Progenitor cell of endocrine pancreas (in vitro differentiated cells): ENCODE measurements around the gene RELL1. TPM values are rescaled to one million over a fixed set of nuclear protein-coding genes. Genes with fewer than 3 reads are reported as not detected.
"Not testable (repeated sequence)": the region's sequence is repeated elsewhere in the genome, so short reads cannot be mapped to it uniquely, and the experiment has no call there.

Experiments
- DNase-seq: peaks from one replicate; pipeline ENCODE4 v3.0.0; 2021; ENCODE audit warnings: low spot score; ENCODE audit not compliant: unreplicated experiment
- H3K27ac Mint-ChIP-seq: 2 replicates; pipeline ENCODE4 v1.8.0; 2021; ENCODE audit warnings: mild to moderate bottlenecking, moderate library complexity, mixed read lengths
- H3K27me3 Mint-ChIP-seq: 2 replicates; pipeline ENCODE4 v1.8.0; 2021; ENCODE audit warnings: mixed read lengths
- H3K36me3 Mint-ChIP-seq: 2 replicates; pipeline ENCODE4 v1.8.0; 2022; ENCODE audit warnings: mixed read lengths; ENCODE audit not compliant: insufficient read depth
- H3K4me1 Mint-ChIP-seq: 2 replicates; pipeline ENCODE4 v1.8.0; 2021; ENCODE audit warnings: low read depth, mixed read lengths
- H3K4me3 Mint-ChIP-seq: 2 replicates; pipeline ENCODE4 v1.8.0; 2021; ENCODE audit warnings: low read depth, mild to moderate bottlenecking, moderate library complexity, mixed read lengths
- H3K9me3 Mint-ChIP-seq: 2 replicates; pipeline ENCODE4 v1.8.0; 2021; ENCODE audit warnings: low read depth, mixed read lengths
- CTCF ChIP-seq: fragments of 200-600 bp; sonication (generic); IDR thresholded peaks from one replicate; pipeline ENCODE4 v1.5.0; 2021; ENCODE audit warnings: antibody characterized with exemption, mild to moderate bottlenecking; ENCODE audit not compliant: unreplicated experiment
- total RNA-seq: library from RNA; stranded (reverse); gene quantifications from 2 replicates; pipeline ENCODE4 v1.2.1, GENCODE V29; 2021

Gene RELL1
- total RNA-seq, 1 donor from 2014 or later = 33.6 TPM

GRCh38 chr4:37673538-37674192 is 12.5 kb downstream of the RELL1 start:
- H3K27me3 Mint-ChIP-seq = no peaks in the 10 kb centered on the region
- H3K4me3 Mint-ChIP-seq = no peak overlapping the region
- no peak for DNase-seq
- H3K9me3 Mint-ChIP-seq = no peaks in the 10 kb centered on the region
- TF ChIP-seq CTCF = no peak
- peaks cover 41% of the 10 kb centered on the region for H3K4me1 Mint-ChIP-seq
- peaks cover 7% of the 10 kb centered on the region for H3K36me3 Mint-ChIP-seq
- H3K27ac Mint-ChIP-seq = peak overlapping the region; percentile 50

- TF ChIP-seq CTCF = no peak
- Mint-ChIP-seq H3K27me3 (no peaks in the 10 kb centered on the region), H3K4me1 (peaks cover 39% of the 10 kb centered on the region), H3K4me3 (no peak overlapping the region), H3K36me3 (peaks cover 8% of the 10 kb centered on the region), H3K9me3 (no peaks in the 10 kb centered on the region), H3K27ac (no peak overlapping the region)
- DNase-seq = no peak
These were observed 15.1 kb downstream of the RELL1 start for GRCh38 chr4:37671072-37671471.

GRCh38 chr4:37670249-37670648 is 15.9 kb downstream of the RELL1 start:
- DNase-seq = no peak
- Mint-ChIP-seq H3K27ac (peak overlapping the region; percentile 56), H3K27me3 (no peaks in the 10 kb centered on the region), H3K9me3 (no peaks in the 10 kb centered on the region), H3K36me3 (peaks cover 8% of the 10 kb centered on the region), H3K4me3 (no peak overlapping the region), H3K4me1 (peaks cover 37% of the 10 kb centered on the region)
- TF ChIP-seq CTCF = no peak

- DNase-seq, H3K9me3 Mint-ChIP-seq, H3K36me3 Mint-ChIP-seq, H3K27me3 Mint-ChIP-seq, H3K4me3 Mint-ChIP-seq, H3K27ac Mint-ChIP-seq: not testable (repeated sequence)
- peaks cover 34% of the 10 kb centered on the region for H3K4me1 Mint-ChIP-seq
These were observed 17.1 kb downstream of the RELL1 start for GRCh38 chr4:37669124-37669523.

GRCh38 chr4:37667197-37668100 is 18.7 kb downstream of the RELL1 start:
- TF ChIP-seq CTCF = no peak
- Mint-ChIP-seq H3K27me3 (no peaks in the 10 kb centered on the region), H3K9me3 (no peaks in the 10 kb centered on the region), H3K4me1 (peaks cover 31% of the 10 kb centered on the region), H3K36me3 (peaks cover 8% of the 10 kb centered on the region), H3K4me3 (no peak overlapping the region), H3K27ac (peak overlapping the region; percentile 59)
- no peak for DNase-seq
